HEK293T (cell line): Measurements from ENCODE around the gene FBXL5.
"Not testable (repeated sequence)": the region's sequence is repeated elsewhere in the genome, so short reads cannot be mapped to it uniquely, and the experiment has no call there.

Experiments used
- CTCF ChIA-PET: fragments of 350-600 bp; formaldehyde crosslinking; extraction: SDS; loops from one replicate; lab custom pipeline; 2021; ENCODE audit warnings: antibody characterized with exemption, inconsistent platforms; lab: Yijun Ruan, JAX
- POLR2A ChIA-PET: fragments of 350-600 bp; formaldehyde crosslinking; extraction: SDS; loops from one replicate; lab custom pipeline; 2020; ENCODE audit warnings: antibody characterized with exemption, inconsistent platforms; lab: Yijun Ruan, JAX
- DNase-seq: peaks from one replicate; pipeline ENCODE4 v3.0.0; 2012; ENCODE audit warnings: mixed read lengths; ENCODE audit errors: extremely low spot score
- ARNT ChIP-seq: fragments of 450-650 bp; IDR thresholded peaks from 2 replicates; pipeline ENCODE4 v1.6.1; 2017; ENCODE audit warnings: mild to moderate bottlenecking
- BHLHE40 ChIP-seq: fragments of 450-650 bp; IDR thresholded peaks from 2 replicates; pipeline ENCODE4 v1.6.1; 2016; ENCODE audit warnings: mild to moderate bottlenecking, moderate library complexity, borderline replicate concordance
- CTBP1 ChIP-seq: fragments of 450-650 bp; IDR thresholded peaks from 2 replicates; pipeline ENCODE4 v1.6.1; 2016; ENCODE audit warnings: borderline replicate concordance
- ELF4 ChIP-seq: fragments of 450-650 bp; IDR thresholded peaks from 2 replicates; pipeline ENCODE4 v1.6.1; 2017; ENCODE audit warnings: antibody characterized with exemption
- FOXA1 ChIP-seq: fragments of 450-650 bp; IDR thresholded peaks from 2 replicates; pipeline ENCODE4 v1.6.1; 2016; ENCODE audit warnings: mild to moderate bottlenecking
- FOXK2 ChIP-seq: fragments of 450-650 bp; IDR thresholded peaks from 2 replicates; pipeline ENCODE4 v1.6.1; 2016; ENCODE audit warnings: mild to moderate bottlenecking
- FOXM1 ChIP-seq: fragments of 450-650 bp; IDR thresholded peaks from 2 replicates; pipeline ENCODE4 v1.6.1; 2017; ENCODE audit warnings: mild to moderate bottlenecking, borderline replicate concordance
- HDGF ChIP-seq: fragments of 450-650 bp; IDR thresholded peaks from 2 replicates; pipeline ENCODE4 v1.6.1; 2017; ENCODE audit warnings: antibody characterized with exemption, borderline replicate concordance
- L3MBTL2 ChIP-seq: fragments of 450-650 bp; conservative IDR thresholded peaks from 2 replicates; pipeline ENCODE4 v1.6.1; 2016; ENCODE audit warnings: mild to moderate bottlenecking
- LEF1 ChIP-seq: fragments of 450-650 bp; IDR thresholded peaks from 2 replicates; pipeline ENCODE4 v1.6.1; 2017; ENCODE audit warnings: mild to moderate bottlenecking, borderline replicate concordance
- NFRKB ChIP-seq: fragments of 450-650 bp; IDR thresholded peaks from 2 replicates; pipeline ENCODE4 v1.6.1; 2016; ENCODE audit warnings: mild to moderate bottlenecking, moderate library complexity
- SP1 ChIP-seq: fragments of 450-650 bp; IDR thresholded peaks from 2 replicates; pipeline ENCODE4 v1.6.1; 2017
- SUZ12 ChIP-seq: fragments of 450-650 bp; IDR thresholded peaks from 2 replicates; pipeline ENCODE4 v1.6.1; 2016; ENCODE audit warnings: mild to moderate bottlenecking
- TARDBP ChIP-seq: fragments of 450-650 bp; IDR thresholded peaks from 2 replicates; pipeline ENCODE4 v1.6.1; 2016
- ZNF384 ChIP-seq: fragments of 450-650 bp; IDR thresholded peaks from 2 replicates; pipeline ENCODE4 v1.6.1; 2016
- TF ChIP-seq, protein P1 (sequence below): fragments of 450-650 bp; IDR thresholded peaks from 2 replicates; pipeline ENCODE4 v1.6.1; 2016

FBXL5 gene

DNA sequence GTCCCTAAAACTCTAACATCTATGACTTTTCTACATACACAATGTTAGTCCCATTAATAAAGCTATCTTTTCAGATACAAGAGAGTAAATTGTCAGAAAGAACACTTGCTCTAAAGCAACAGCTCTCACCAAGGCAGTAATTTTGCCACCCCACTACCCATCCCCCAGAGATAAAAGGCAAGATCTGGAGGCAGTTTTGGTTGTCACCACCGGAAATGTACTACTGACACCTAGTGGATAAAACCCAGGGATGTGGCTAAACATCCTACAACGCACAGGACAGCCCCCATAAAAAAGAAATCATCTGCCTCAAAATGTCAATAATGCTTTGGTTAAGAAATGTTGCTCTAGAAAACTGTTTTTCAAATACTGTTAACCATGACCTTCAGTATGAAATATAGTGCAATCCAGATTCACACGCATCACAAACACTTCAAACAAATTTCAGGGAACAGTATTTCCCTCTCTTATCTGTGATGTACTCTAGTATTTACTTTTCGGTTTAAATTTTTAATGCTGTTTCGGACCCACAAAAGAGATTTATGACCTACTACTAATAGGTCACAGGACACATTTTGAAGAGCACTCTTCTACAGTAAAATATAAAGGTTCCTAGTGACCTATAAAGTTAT, 5.1 kb downstream of the FBXL5 start:
- POLR2A ChIA-PET: no interaction called here
- CTCF ChIA-PET: interaction anchor here (0.5 to 0.9 kb wide), 5 partner anchors 9 to 415 kb away, joined by 3 to 4 read pairs (median 3); no protein-coding TSS in a partner anchor
- DNase-seq: peak; percentile 60
- TF ChIP-seq LEF1: no peak
- TF ChIP-seq, protein P1, sequence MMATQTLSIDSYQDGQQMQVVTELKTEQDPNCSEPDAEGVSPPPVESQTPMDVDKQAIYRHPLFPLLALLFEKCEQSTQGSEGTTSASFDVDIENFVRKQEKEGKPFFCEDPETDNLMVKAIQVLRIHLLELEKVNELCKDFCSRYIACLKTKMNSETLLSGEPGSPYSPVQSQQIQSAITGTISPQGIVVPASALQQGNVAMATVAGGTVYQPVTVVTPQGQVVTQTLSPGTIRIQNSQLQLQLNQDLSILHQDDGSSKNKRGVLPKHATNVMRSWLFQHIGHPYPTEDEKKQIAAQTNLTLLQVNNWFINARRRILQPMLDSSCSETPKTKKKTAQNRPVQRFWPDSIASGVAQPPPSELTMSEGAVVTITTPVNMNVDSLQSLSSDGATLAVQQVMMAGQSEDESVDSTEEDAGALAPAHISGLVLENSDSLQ: peak; percentile 21; the same call in 1 of the 2 replicates

DNA sequence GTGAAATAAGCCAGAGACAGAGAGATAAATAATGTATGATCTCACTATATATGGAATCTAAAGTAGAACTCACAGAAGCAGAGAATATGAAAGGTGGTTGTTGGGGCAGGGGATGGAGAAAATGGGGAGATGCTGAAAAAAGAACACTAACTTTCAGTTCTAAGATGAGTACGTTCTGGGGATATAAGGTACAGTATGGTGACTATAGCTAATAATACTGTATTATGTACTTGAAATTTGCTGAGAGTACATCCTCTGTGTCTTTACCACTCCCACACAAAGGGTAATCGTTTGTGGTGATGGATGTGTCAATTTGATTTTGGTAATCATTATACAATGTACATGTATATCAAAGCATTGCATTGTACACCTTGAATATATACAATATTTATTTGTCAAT, 6.6 kb downstream of the FBXL5 start:
- no peak for DNase-seq
- ChIA-PET POLR2A (no interaction called here), CTCF (no interaction called here)
- TF ChIP-seq NFRKB: no peak
- TF ChIP-seq ARNT: no peak
- TF ChIP-seq LEF1: no peak
- TF ChIP-seq HDGF: no peak
- no peak for TF ChIP-seq FOXK2
- TF ChIP-seq ZNF384: no peak

DNA sequence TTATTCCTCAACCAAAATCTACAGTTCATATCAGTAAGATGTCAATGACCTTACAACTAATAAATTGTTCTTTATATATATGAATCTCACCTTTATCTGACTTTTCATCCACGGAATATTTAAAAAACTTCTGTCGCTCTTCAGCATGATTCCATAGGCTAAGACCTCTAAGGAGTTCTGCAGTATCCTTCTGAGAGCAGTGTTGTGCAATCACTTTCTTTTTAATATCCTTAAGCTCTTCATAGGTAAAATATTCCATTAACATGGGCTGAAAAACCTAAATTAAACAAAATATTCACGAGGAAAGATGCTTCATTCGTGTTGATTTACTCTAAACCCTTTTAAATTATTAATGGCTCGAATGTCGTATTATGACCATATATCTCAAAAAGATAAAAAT, 16.7 kb downstream of the FBXL5 start:
- CTCF ChIA-PET: no interaction called here
- POLR2A ChIA-PET: no interaction called here
- DNase-seq: no peak
- TF ChIP-seq, protein P1: no peak
- TF ChIP-seq ARNT (no peak), FOXK2 (no peak), ELF4 (no peak), HDGF (no peak), SP1 (no peak), L3MBTL2 (no peak), NFRKB (no peak), LEF1 (no peak), ZNF384 (no peak), FOXM1 (no peak), CTBP1 (no peak), TARDBP (no peak), BHLHE40 (no peak), FOXA1 (no peak), SUZ12 (no peak)

DNA sequence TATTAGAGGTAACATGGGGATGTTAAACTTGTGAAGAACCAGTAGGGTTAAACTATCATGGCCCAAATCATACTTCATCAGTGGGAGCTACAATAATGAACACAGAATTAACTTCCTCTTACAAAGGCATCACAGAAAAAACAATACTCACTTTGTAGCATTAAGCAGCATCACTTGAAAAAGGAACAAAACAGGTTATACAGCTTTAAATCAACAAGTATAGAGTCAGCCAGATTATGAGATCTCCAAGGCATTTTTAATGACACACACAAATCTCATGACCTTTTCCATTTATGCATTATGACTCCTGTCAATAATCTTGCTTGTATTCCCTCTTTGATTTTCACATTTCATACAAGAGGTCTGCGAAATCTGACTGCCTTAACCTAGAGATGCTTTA, 18.3 kb downstream of the FBXL5 start:
- TF ChIP-seq L3MBTL2 (no peak), CTBP1 (no peak), FOXK2 (no peak), SP1 (no peak), ELF4 (no peak), SUZ12 (no peak), HDGF (no peak), LEF1 (no peak), ARNT (no peak), TARDBP (no peak), FOXA1 (no peak), FOXM1 (no peak), ZNF384 (no peak), NFRKB (no peak)
- TF ChIP-seq, protein P1: no peak
- no peak for DNase-seq
- ChIA-PET POLR2A (no interaction called here), CTCF (no interaction called here)

DNA sequence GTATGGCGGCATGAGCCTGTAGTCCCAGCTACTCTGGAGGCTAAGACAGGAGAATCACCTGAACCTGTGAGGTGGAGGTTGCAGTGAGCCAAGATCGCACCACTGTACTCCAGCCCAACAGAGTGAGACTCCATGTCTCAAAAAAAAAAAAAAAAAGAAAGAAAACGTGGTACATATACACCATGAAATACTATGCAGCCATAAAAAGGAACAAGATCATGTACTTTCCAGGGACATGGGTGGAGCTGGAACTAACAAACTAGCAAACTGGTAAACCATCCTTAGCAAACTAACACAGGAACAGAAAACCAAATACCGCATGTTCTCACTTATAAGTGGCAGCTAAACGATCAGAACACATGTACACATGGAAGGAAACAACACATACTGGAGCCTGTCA, 37.8 kb downstream of the FBXL5 start:
- CTCF ChIA-PET, DNase-seq, POLR2A ChIA-PET: not testable (repeated sequence)

DNA sequence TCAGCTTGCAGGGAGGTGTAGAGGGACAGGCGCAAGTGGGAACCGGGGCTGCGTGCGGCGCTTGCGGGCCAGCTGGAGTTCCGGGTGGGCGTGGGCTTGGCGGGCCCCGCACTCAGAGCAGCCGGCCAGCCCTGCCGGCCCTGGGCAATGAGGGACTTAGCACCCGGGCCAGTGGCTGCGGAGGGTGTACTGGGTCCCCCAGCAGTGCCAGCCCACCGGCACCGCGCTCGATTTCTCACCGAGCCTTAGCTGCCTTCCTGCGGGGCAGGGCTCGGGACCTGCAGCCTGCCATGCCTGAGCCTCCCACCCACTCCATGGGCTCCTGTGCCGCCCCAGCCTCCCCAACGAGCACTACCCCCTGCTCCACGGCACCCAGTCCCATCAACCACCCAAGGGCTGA, 40.3 kb downstream of the FBXL5 start:
- CTCF ChIA-PET, DNase-seq, POLR2A ChIA-PET: not testable (repeated sequence)

DNA sequence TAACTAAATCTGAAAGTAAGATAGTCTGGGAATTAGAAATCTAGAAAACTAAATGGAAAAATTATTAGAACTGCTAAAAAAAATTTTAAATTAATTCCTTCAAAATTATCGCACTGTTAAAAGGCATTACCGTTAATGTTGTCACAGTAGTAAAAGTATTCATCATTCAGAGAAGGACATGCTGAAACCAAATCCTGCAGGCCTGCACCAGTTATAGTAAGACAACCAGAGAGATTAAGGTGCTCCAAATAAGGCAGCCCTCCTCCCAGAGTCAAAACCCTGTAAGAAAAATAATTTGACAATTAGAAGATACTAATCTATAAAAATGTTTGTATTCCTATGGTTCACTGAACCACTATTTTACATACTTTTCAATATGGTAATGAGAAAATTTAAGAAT, 43.0 kb downstream of the FBXL5 start:
- no peak for TF ChIP-seq ZNF384
- no peak for TF ChIP-seq HDGF
- no peak for TF ChIP-seq ELF4
- no peak for TF ChIP-seq ARNT
- TF ChIP-seq, protein P1: no peak
- no peak for TF ChIP-seq TARDBP
- no peak for TF ChIP-seq BHLHE40
- no peak for TF ChIP-seq FOXA1
- TF ChIP-seq L3MBTL2: no peak
- TF ChIP-seq FOXM1: no peak
- TF ChIP-seq CTBP1: no peak
- DNase-seq: no peak
- ChIA-PET CTCF (no interaction called here), POLR2A (no interaction called here)
